Natural killer cell (primary cell): Measurements from ENCODE around the gene FEM1A. TPM values are rescaled to one million over a fixed set of nuclear protein-coding genes. Genes with fewer than 3 reads are reported as not detected.

Source experiments
- ATAC-seq, 3 donors: fragments of 150-1000 bp in 2 of 3; fragments of 200-7000 bp in 1 of 3; cut with Tn5 transposase; 1 replicate in 1 of 3; 2 replicates in 2 of 3; pipeline ENCODE4 v1.10.0; 2021; ENCODE audit warnings: mild to moderate bottlenecking in 2 of 3, moderate library complexity in 2 of 3
- DNase-seq, 2 donors: peaks; one replicate each; pipeline versions ENCODE4 v3.0.0 to v3.0.0-alpha.2; 2013 to 2021; ENCODE audit warnings: mixed read lengths in 1 of 2
- H3K27ac ChIP-seq: one replicate; pipeline ENCODE4 v1.5.1; 2013; ENCODE audit warnings: mild to moderate bottlenecking, low read length
- H3K27me3 ChIP-seq: one replicate; pipeline ENCODE4 v1.6.1; 2013; ENCODE audit warnings: low read length; ENCODE audit not compliant: control insufficient read depth, insufficient read depth
- H3K36me3 ChIP-seq: one replicate; pipeline ENCODE4 v1.6.1; 2013; ENCODE audit warnings: low read length; ENCODE audit not compliant: control insufficient read depth, insufficient read depth
- H3K4me1 ChIP-seq: one replicate; pipeline ENCODE4 v1.6.1; 2013; ENCODE audit warnings: low read length; ENCODE audit not compliant: control insufficient read depth, insufficient read depth
- H3K4me3 ChIP-seq: one replicate; pipeline ENCODE4 v1.5.1; 2013; ENCODE audit warnings: low read length
- H3K9me3 ChIP-seq: one replicate; pipeline ENCODE4 v1.6.1; 2013; ENCODE audit warnings: low read length; ENCODE audit not compliant: control insufficient read depth, insufficient read depth
- H3K27ac Mint-ChIP-seq, 2 donors: one replicate each; pipeline ENCODE4 v1.8.0; 2022; ENCODE audit warnings: mild to moderate bottlenecking in 2 of 2, mixed read lengths in 2 of 2, moderate library complexity in 1 of 2
- H3K27me3 Mint-ChIP-seq, 2 donors: one replicate each; pipeline ENCODE4 v1.8.0; 2022; ENCODE audit warnings: low read depth in 2 of 2, mixed read lengths in 2 of 2
- H3K36me3 Mint-ChIP-seq: one replicate; pipeline ENCODE4 v1.8.0; 2022; ENCODE audit warnings: mixed read lengths
- H3K4me1 Mint-ChIP-seq, 2 donors: one replicate each; pipeline ENCODE4 v1.8.0; 2022; ENCODE audit warnings: mixed read lengths in 2 of 2
- H3K4me3 Mint-ChIP-seq: one replicate; pipeline ENCODE4 v1.8.0; 2022; ENCODE audit warnings: mild to moderate bottlenecking, moderate library complexity, mixed read lengths
- H3K9me3 Mint-ChIP-seq, 2 donors: one replicate each; pipeline ENCODE4 v1.8.0; 2022; ENCODE audit warnings: mixed read lengths in 2 of 2
- WGBS: methylation state at CpG from one replicate; pipeline ENCODE4 v1.1.7; 2013; ENCODE audit warnings: missing lambda C conversion rate; ENCODE audit not compliant: insufficient coverage; 5-methylcytosine and 5-hydroxymethylcytosine counted together
- intact Hi-C: fragments of 100-400 bp; cut with micrococcal nuclease; formaldehyde crosslinking; loops from one replicate; pipeline ENCODE4 v1.14.2; 2022
- total RNA-seq, 4 donors: library from RNA; stranded (reverse); fragments of 120-200 nt in 1 of 4; gene quantifications; one replicate each; pipeline versions ENCODE4 v1.2.3 to v1.2.4, GENCODE V29; 2013 to 2022
- TF ChIP-seq, protein P1 (sequence below): fragments of 200-600 bp; IDR thresholded peaks from one replicate; pipeline ENCODE4 v1.8.0; 2022; ENCODE audit warnings: antibody characterized with exemption

FEM1A gene
- total RNA-seq, 3 donors from 2014 or later (not counting 1 experiment from before 2014, with no cell fraction given): 11.0 to 13.9 (median 13.7) TPM

DNA sequence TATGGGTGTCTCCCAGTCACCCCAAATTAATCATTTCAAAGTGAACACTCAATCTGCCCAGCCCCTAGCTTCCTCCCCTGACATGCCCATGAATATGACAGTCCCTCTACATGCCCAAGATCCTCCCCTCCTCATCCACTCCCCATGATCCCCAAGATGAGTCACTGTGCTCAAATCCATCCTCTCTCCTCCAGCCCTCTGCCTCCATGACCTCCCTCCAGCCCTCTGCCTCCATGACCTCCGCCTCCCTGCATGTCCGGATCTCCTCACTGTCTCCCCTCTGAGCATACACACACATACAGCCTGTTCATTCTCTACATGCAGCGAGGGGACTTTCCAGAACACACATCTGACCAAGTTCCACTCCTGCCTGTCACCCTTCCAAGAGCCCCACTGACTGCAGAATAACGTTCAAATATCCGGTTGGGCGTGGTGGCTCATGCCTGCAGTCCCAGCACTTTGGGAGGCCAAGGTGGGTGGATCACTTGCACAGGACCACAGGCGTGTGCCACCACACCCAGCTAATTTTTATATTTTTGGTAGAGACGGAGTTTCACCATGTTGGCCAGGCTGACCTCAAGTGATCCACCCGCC, 18.4 kb upstream of the FEM1A start:
- H3K4me3 Mint-ChIP-seq: no peak overlapping the region
- H3K27me3 ChIP-seq: no peaks in the 10 kb centered on the region
- no peak overlapping the region for H3K27ac Mint-ChIP-seq
- peaks cover 6% of the 10 kb centered on the region for H3K9me3 ChIP-seq
- H3K4me1 ChIP-seq: peaks cover 4% of the 10 kb centered on the region
- peaks cover 0 to 10% of the 10 kb centered on the region in 2 donors for H3K4me1 Mint-ChIP-seq
- H3K27ac ChIP-seq: no peak overlapping the region
- TF ChIP-seq, protein P1, sequence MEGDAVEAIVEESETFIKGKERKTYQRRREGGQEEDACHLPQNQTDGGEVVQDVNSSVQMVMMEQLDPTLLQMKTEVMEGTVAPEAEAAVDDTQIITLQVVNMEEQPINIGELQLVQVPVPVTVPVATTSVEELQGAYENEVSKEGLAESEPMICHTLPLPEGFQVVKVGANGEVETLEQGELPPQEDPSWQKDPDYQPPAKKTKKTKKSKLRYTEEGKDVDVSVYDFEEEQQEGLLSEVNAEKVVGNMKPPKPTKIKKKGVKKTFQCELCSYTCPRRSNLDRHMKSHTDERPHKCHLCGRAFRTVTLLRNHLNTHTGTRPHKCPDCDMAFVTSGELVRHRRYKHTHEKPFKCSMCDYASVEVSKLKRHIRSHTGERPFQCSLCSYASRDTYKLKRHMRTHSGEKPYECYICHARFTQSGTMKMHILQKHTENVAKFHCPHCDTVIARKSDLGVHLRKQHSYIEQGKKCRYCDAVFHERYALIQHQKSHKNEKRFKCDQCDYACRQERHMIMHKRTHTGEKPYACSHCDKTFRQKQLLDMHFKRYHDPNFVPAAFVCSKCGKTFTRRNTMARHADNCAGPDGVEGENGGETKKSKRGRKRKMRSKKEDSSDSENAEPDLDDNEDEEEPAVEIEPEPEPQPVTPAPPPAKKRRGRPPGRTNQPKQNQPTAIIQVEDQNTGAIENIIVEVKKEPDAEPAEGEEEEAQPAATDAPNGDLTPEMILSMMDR: no peak
- WGBS: 75% methylated on average over 9 of the region's 9 CpGs
- no peaks in the 10 kb centered on the region for H3K36me3 ChIP-seq
- H3K9me3 Mint-ChIP-seq: no peaks in the 10 kb centered on the region
- intact Hi-C loops: no loop called here
- peaks cover 10 to 15% of the 10 kb centered on the region in 2 donors for H3K27me3 Mint-ChIP-seq
- H3K36me3 Mint-ChIP-seq: no peaks in the 10 kb centered on the region
- no peak overlapping the region for H3K4me3 ChIP-seq
- no peak for ATAC-seq
- no peak for DNase-seq

DNA sequence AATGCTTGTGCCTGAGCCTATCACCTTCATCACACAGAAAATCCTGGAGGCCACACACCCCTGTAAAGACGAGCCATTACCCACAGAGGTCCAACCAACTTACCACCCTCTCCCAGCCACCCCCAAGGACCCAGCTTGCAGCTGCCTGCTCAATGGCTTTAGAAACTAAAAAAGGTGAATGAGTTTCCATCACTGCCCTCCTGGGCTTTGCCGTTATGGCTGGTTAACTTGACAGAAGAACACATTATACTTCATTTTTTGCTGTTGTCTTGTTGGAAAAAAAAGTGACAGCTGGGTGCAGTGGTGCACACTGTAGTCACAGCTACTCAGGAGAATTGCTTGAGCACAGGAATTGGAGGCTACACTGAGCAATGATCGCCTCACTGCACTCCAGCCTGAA, 17.4 kb upstream of the FEM1A start:
- intact Hi-C loops: no loop called here
- Histone ChIP-seq H3K4me1 (peaks cover 2% of the 10 kb centered on the region), H3K36me3 (no peaks in the 10 kb centered on the region), H3K4me3 (no peak overlapping the region), H3K9me3 (peaks cover 5% of the 10 kb centered on the region), H3K27ac (no peak overlapping the region), H3K27me3 (no peaks in the 10 kb centered on the region)
- Mint-ChIP-seq H3K27me3 (peaks cover 12 to 15% of the 10 kb centered on the region in 2 donors), H3K9me3 (no peaks in the 10 kb centered on the region), H3K4me1 (peaks cover 0 to 6% of the 10 kb centered on the region in 2 donors), H3K4me3 (no peak overlapping the region), H3K27ac (no peak overlapping the region), H3K36me3 (no peaks in the 10 kb centered on the region)
- no peak for ATAC-seq
- TF ChIP-seq, protein P1: no peak
- no peak for DNase-seq
- WGBS: 53% methylated on average over 3 of the region's 3 CpGs

DNA sequence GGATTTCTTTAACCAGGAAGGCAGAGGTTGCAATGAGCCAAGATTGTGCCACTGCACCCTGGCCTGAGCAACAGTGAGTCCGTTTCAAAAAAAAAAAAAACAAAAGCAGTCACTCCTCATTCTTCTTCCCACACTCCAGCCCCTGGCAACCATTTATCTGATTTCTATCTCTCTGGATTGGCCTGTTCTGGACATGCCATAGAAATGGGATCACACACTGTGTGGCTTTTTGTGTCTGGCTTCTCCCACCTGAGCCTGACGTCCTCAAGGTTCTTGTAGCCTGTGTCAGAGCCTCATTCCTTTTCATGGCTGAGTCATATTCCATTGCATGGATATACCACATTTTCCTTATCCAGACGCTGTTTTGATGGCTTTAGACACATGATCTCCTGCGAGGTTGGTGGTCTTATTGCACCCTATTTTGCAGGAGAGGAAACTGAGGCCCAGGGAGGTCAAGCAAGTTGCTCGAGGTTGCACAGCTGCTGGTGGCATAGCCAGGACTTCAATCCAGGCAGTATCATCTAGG, 15.8 kb upstream of the FEM1A start:
- WGBS: 56% methylated on average over 5 of the region's 5 CpGs
- no peak overlapping the region for H3K4me3 ChIP-seq
- H3K9me3 ChIP-seq: no peaks in the 10 kb centered on the region
- no peaks in the 10 kb centered on the region for H3K4me1 Mint-ChIP-seq
- ATAC-seq (no peak), DNase-seq (no peak)
- H3K36me3 ChIP-seq: no peaks in the 10 kb centered on the region
- H3K4me3 Mint-ChIP-seq: no peak overlapping the region
- intact Hi-C loops: no loop called here
- H3K36me3 Mint-ChIP-seq: no peaks in the 10 kb centered on the region
- no peaks in the 10 kb centered on the region for H3K9me3 Mint-ChIP-seq
- H3K4me1 ChIP-seq: no peaks in the 10 kb centered on the region
- no peaks in the 10 kb centered on the region for H3K27me3 ChIP-seq
- no peak overlapping the region for H3K27ac Mint-ChIP-seq
- no peak overlapping the region for H3K27ac ChIP-seq
- TF ChIP-seq, protein P1: no peak
- H3K27me3 Mint-ChIP-seq: peaks cover 12 to 15% of the 10 kb centered on the region in 2 donors
